Measurements from ENCODE around the gene RTP4. TPM values are rescaled to one million over a fixed set of nuclear protein-coding genes. Genes with fewer than 3 reads are reported as not detected.
"Not testable (repeated sequence)": the region's sequence is repeated elsewhere in the genome, so short reads cannot be mapped to it uniquely, and the experiment has no call there.

Gene RTP4
- total RNA-seq, 1 donor from 2014 or later, result not detected

- no peak for DNase-seq
Observed at GRCh38 chr3:187370051-187370450, 1.9 kb downstream of the RTP4 start.

- DNase-seq, result no peak
Observed at GRCh38 chr3:187375581-187375980, 7.4 kb downstream of the RTP4 start.

- DNase-seq, result no peak
Observed at GRCh38 chr3:187377842-187378241, 9.7 kb downstream of the RTP4 start.

- DNase-seq, result no peak
Observed at GRCh38 chr3:187382609-187383151, 14.5 kb downstream of the RTP4 start.

- DNase-seq, result no peak
Observed at GRCh38 chr3:187383246-187383645, 15.1 kb downstream of the RTP4 start.

GRCh38 chr3:187385296-187385695 lies 17.1 kb downstream of the RTP4 start:
- no peak for DNase-seq

- no peak for DNase-seq
Observed at GRCh38 chr3:187396661-187397060, 28.5 kb downstream of the RTP4 start.

GRCh38 chr3:187398955-187399354 lies 30.8 kb downstream of the RTP4 start:
- no peak for DNase-seq

- no peak for DNase-seq
Observed at GRCh38 chr3:187400756-187401155, 32.6 kb downstream of the RTP4 start.

GRCh38 chr3:187401856-187402255 lies 33.7 kb downstream of the RTP4 start:
- DNase-seq, result no peak

- no peak for DNase-seq
Observed at GRCh38 chr3:187403768-187404288, 35.6 kb downstream of the RTP4 start.

GRCh38 chr3:187406927-187407326 lies 38.7 kb downstream of the RTP4 start:
- DNase-seq, result no peak

GRCh38 chr3:187411991-187412781 lies 44.0 kb downstream of the RTP4 start:
- DNase-seq, result not testable (repeated sequence)

Other genes starting within 250 kb of the RTP4 start
- gene RPL39L, start 228.9 kb upstream of the RTP4 start, total RNA-seq, result 16.7 TPM
- not detected for gene RTP1, start 170.9 kb upstream of the RTP4 start, total RNA-seq
- gene MASP1, start 76.6 kb upstream of the RTP4 start, total RNA-seq, result 17.2 TPM

All from occipital lobe (tissue), 2 donors.